ENCODE data around the gene ZNF267. TPM values are rescaled to one million over a fixed set of nuclear protein-coding genes. Genes with fewer than 3 reads are reported as not detected.

The ZNF267 gene
- total RNA-seq, 1 experiment from 2014 or later, result 15.9 TPM

DNA sequence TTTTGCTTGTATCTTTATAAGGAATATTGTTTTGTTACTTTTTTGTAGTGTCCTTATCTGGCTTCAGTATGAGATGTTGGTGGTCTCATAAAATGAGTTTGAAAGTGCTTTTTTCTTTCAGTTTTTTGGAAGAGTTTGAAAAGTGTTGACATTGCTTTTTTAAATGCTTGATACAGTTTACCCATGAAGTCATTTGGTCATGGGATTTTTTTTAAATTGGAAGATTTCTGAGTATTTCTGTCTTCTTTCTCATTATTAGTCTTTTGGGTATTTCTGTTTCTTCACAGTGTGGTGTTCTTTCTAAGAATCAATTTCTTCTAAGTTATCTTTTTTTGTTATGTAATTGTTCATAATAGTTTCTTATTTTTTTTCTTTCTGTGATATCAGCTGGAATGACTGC is 15.1 kb downstream of the ZNF267 start:
- Histone ChIP-seq H3K4me2 (ENCODE audit: low read length) (no peak overlapping the region), H3K79me2 (ENCODE audit: insufficient read depth, low read length) (peaks cover 90% of the 10 kb centered on the region), H3K36me3 (ENCODE audit: control insufficient read depth in 1 of 2, insufficient read depth in 2 of 2, low read length in 2 of 2) (peaks cover 29 to 82% of the 10 kb centered on the region in 2 experiments), H3K9me3 (ENCODE audit: control insufficient read depth in 1 of 2, insufficient read depth in 1 of 2, low read depth in 1 of 2, low read length in 2 of 2) (peaks cover 10 to 26% of the 10 kb centered on the region in 2 experiments; a peak in 3 of 4 replicates), H3K4me3 (replicated peaks in 1 of 2; ENCODE audit: low read depth in 1 of 2, low read length in 2 of 2) (no peak overlapping the region), H4K20me1 (ENCODE audit: insufficient read depth) (no peaks in the 10 kb centered on the region), H2AFZ (ENCODE audit: low read depth, low read length, poor library complexity, severe bottlenecking) (no peak overlapping the region), H3K9me2 (ENCODE audit: insufficient read depth) (no peaks in the 10 kb centered on the region), H3K9ac (ENCODE audit: low read length) (no peak overlapping the region), H3K4me1 (ENCODE audit: control insufficient read depth in 1 of 2, insufficient read depth in 2 of 2, low read length in 2 of 2) (no peaks in the 10 kb centered on the region), H3K27me3 (ENCODE audit: insufficient read depth, low read length) (no peaks in the 10 kb centered on the region), H3K27ac (ENCODE audit: low read depth, low read length) (no peak overlapping the region)
- CTCF ChIA-PET, result no interaction called here
- POLR2A ChIA-PET, result no interaction called here
- DNase-seq (ENCODE audit: low read depth, low spot score), result no peak
- intact Hi-C loops (cut with micrococcal nuclease), result no loop called here
- no peak for ATAC-seq
- RAD21 ChIA-PET (ENCODE audit: low non-redundant PET in 1 of 2, low total read pairs in 2 of 2, uncharacterized antibody in 2 of 2, unreplicated experiment in 2 of 2), result no interaction called here
- BruUV-seq (replicated peaks), result no TSS peak
- no peak for TF ChIP-seq CBX3 (IDR thresholded peaks at IDR 0.05; ENCODE audit: low read depth)
- no peak for TF ChIP-seq EGR1 (IDR thresholded peaks at IDR 0.05; ENCODE audit: low read depth)
- no peak for TF ChIP-seq SRF (IDR thresholded peaks at IDR 0.05; ENCODE audit: low read depth)
- no peak for TF ChIP-seq FOSL1 (IDR thresholded peaks at IDR 0.05; ENCODE audit: low read depth)
- TF ChIP-seq EZH2 (IDR thresholded peaks at IDR 0.05), result no peak
- TF ChIP-seq, protein P1, sequence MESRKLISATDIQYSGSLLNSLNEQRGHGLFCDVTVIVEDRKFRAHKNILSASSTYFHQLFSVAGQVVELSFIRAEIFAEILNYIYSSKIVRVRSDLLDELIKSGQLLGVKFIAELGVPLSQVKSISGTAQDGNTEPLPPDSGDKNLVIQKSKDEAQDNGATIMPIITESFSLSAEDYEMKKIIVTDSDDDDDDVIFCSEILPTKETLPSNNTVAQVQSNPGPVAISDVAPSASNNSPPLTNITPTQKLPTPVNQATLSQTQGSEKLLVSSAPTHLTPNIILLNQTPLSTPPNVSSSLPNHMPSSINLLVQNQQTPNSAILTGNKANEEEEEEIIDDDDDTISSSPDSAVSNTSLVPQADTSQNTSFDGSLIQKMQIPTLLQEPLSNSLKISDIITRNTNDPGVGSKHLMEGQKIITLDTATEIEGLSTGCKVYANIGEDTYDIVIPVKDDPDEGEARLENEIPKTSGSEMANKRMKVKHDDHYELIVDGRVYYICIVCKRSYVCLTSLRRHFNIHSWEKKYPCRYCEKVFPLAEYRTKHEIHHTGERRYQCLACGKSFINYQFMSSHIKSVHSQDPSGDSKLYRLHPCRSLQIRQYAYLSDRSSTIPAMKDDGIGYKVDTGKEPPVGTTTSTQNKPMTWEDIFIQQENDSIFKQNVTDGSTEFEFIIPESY (IDR thresholded peaks at IDR 0.05; ENCODE audit: extremely low read depth, insufficient replicate concordance, low read length), result no peak
- TF ChIP-seq, protein P2, sequence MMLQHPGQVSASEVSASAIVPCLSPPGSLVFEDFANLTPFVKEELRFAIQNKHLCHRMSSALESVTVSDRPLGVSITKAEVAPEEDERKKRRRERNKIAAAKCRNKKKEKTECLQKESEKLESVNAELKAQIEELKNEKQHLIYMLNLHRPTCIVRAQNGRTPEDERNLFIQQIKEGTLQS (IDR thresholded peaks at IDR 0.05), result no peak
- no peak for TF ChIP-seq SIN3A (IDR thresholded peaks at IDR 0.05; ENCODE audit: low read depth)
- TF ChIP-seq RAD21 (IDR thresholded peaks at IDR 0.05; ENCODE audit: low read depth), result no peak
- TF ChIP-seq CEBPB (IDR thresholded peaks at IDR 0.05; ENCODE audit: low read depth), result no peak
- no peak for TF ChIP-seq SP1 (IDR thresholded peaks at IDR 0.05; ENCODE audit: low read depth)
- TF ChIP-seq, protein P3, sequence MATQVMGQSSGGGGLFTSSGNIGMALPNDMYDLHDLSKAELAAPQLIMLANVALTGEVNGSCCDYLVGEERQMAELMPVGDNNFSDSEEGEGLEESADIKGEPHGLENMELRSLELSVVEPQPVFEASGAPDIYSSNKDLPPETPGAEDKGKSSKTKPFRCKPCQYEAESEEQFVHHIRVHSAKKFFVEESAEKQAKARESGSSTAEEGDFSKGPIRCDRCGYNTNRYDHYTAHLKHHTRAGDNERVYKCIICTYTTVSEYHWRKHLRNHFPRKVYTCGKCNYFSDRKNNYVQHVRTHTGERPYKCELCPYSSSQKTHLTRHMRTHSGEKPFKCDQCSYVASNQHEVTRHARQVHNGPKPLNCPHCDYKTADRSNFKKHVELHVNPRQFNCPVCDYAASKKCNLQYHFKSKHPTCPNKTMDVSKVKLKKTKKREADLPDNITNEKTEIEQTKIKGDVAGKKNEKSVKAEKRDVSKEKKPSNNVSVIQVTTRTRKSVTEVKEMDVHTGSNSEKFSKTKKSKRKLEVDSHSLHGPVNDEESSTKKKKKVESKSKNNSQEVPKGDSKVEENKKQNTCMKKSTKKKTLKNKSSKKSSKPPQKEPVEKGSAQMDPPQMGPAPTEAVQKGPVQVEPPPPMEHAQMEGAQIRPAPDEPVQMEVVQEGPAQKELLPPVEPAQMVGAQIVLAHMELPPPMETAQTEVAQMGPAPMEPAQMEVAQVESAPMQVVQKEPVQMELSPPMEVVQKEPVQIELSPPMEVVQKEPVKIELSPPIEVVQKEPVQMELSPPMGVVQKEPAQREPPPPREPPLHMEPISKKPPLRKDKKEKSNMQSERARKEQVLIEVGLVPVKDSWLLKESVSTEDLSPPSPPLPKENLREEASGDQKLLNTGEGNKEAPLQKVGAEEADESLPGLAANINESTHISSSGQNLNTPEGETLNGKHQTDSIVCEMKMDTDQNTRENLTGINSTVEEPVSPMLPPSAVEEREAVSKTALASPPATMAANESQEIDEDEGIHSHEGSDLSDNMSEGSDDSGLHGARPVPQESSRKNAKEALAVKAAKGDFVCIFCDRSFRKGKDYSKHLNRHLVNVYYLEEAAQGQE (IDR thresholded peaks at IDR 0.05; ENCODE audit: low read depth), result no peak
- TF ChIP-seq YY1 (IDR thresholded peaks at IDR 0.05; ENCODE audit: extremely low read depth, insufficient replicate concordance, low read depth, low read length), result no peak
- no peak for TF ChIP-seq TCF7L2 (IDR thresholded peaks at IDR 0.05; ENCODE audit: borderline replicate concordance, extremely low read depth, insufficient read depth, insufficient read length)
- TF ChIP-seq JUND (IDR thresholded peaks at IDR 0.05), result no peak
- TF ChIP-seq, protein P4, sequence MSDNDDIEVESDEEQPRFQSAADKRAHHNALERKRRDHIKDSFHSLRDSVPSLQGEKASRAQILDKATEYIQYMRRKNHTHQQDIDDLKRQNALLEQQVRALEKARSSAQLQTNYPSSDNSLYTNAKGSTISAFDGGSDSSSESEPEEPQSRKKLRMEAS (IDR thresholded peaks at IDR 0.05), result no peak
- no peak for TF ChIP-seq ZNF274 (IDR thresholded peaks at IDR 0.05; ENCODE audit: low read depth, low read length)
- no peak for TF ChIP-seq EZH2phosphoT487 (IDR thresholded peaks at IDR 0.05; ENCODE audit: borderline replicate concordance)
- TF ChIP-seq, protein P5, sequence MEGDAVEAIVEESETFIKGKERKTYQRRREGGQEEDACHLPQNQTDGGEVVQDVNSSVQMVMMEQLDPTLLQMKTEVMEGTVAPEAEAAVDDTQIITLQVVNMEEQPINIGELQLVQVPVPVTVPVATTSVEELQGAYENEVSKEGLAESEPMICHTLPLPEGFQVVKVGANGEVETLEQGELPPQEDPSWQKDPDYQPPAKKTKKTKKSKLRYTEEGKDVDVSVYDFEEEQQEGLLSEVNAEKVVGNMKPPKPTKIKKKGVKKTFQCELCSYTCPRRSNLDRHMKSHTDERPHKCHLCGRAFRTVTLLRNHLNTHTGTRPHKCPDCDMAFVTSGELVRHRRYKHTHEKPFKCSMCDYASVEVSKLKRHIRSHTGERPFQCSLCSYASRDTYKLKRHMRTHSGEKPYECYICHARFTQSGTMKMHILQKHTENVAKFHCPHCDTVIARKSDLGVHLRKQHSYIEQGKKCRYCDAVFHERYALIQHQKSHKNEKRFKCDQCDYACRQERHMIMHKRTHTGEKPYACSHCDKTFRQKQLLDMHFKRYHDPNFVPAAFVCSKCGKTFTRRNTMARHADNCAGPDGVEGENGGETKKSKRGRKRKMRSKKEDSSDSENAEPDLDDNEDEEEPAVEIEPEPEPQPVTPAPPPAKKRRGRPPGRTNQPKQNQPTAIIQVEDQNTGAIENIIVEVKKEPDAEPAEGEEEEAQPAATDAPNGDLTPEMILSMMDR (IDR thresholded peaks at IDR 0.05 in 2 of 3, conservative IDR thresholded peaks at IDR 0.05 in 1 of 3; ENCODE audit: borderline replicate concordance in 1 of 3, insufficient read depth in 1 of 3, low read depth in 2 of 3, low read length in 2 of 3), result no peak

Data from HCT116 (cell line).